Measurements from ENCODE around the gene ADGRB3.
A peak's percentile ranks its signal among the peaks of the same experiment; 100 is the strongest.

ADGRB3 gene

DNA sequence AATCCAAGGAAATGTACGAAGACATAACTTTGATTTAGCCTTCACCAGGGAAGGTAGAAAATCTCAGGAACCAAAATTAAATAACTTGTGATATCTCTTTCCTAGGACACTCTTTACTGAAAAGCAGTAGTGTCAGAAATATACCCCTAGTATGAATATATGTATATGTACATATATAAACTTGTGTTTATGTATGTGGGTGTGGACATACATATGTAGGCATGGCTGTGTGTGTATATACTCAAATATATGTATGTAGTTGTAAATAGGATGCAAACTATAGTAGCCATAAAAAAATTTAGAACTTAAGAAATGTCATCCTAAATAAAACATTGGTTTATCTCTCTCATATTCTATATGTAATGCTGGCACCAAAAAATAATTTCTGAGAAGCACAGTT, 500.8 kb downstream of the ADGRB3 start:
- DNase-seq (ENCODE audit: low spot score), result no peak

DNA sequence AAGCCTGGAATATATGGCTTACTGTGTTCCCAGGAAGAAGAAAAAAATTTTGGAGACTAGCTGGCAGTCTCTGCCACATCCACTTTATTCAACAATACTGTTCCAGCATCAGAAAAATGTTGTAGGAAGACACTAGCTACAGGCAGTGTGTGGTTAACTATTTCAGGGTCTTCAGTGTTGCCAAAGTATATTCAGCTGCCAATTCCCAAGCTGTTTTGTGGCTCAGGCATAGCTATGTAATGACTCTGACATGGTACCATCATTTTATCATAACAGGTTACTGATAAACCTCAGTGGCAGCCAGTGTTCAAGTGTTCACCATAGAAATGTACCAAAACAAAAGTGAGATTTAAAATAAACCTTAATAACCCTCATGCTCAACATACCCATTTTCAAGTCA, 503.1 kb downstream of the ADGRB3 start:
- peak; percentile 88 for DNase-seq (ENCODE audit: low spot score)

DNA sequence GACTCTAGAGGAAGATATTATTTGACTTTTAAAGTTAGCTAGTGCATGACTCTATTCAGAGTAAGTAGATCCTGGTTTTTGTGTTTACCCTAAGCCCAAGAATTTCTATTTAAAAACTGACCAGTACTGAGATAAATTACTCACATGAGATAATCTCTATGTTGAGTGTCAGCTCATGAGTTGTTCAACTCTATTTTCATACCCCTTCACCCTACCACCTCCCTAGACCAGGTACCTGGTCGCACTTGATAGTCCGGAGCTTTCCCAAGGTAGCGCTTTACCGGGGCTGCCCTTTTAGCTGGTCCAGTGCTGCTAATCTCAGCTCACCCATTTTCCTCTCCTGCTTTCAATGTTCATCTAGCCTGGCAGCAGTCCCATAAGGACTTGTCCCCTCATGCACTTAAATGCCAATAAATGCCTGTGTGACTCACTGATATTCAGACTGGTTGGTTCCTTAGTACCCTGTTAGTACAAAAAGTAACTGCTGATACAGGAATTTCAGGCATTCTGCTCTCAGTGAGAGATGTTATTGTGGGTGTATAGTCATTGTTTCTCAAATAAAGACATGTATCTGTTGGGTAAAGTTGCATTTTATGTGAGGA, 503.9 kb downstream of the ADGRB3 start:
- DNase-seq (ENCODE audit: low spot score), result peak; percentile 86

DNA sequence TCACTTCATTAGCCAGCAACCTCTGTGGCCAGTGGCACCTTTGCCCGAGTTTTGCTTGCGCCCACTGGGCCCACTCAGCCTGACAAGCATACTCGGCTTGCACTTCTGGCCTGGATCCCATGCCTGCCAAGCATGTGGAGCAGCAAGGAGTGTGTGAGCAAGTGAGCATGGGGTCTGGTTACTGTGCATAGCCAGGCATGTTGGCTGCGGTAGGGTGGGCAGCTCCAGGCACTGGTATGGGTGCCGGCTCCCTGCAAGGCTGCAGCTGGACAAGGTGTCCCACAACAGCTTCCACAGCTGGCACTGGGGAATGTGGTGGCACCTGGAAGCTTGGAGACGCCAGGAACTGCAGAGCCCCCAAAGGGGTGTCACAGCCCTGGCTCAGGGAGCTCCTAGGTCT, 510.0 kb downstream of the ADGRB3 start:
- DNase-seq (ENCODE audit: low spot score), result no peak

DNA sequence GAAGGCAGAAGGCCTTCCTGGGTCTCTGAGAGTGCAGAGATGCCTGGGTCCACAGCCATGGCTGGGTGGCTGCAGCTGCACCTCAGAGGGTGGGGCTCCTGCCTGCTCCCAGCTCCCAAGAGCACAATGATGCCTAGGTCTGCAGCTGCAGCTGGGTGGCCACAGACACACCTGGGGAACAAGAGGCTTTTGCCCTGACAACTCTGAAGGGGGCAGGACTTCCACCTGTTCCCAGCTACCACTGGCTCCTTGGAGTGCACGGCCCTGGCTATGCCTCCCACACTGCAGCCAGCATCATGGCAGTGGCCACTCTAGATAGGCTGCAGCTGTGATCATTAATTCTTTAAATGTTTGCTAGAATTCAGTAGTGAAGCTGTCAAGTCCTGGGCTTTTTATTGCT, 511.3 kb downstream of the ADGRB3 start:
- DNase-seq (ENCODE audit: low spot score), result no peak

DNA sequence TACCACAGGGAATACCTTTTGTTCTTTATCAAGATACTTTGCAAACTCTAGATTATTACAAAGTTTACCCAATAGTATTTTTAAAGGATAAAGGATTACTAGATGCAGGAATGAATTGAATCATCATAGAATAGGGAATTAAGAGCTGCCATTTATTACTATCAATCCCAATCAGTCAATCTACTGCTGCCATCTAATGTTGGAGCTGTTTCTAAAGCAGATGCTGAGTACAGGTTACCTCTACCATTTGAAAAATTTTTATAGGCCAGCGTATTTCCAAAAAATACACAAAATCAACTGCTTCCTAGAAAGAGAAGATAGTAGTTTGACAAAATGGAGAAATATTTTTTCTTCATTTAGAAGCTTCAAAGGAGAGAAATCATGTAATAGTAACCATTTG, 520.4 kb downstream of the ADGRB3 start:
- peak; percentile 43 for DNase-seq (ENCODE audit: low spot score)

DNA sequence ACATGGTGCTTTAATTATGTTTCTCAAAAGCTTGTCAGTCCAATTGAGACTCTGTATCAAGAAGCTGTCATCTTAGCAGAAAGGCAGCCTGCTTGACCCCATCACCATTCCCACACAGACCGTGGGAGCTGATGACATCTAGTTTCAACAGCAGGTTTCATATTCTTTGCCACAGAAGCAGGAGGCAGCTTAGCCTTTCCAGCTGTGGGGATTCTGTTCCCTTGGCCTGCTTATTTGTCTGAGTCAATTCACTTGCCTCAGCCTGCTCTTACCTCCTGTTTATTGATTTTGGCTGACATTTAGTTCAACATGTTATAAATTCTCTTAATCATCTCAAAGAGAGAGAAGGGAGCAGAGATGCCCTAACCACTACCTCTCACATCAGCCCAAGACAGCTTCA, 527.7 kb downstream of the ADGRB3 start:
- no peak for DNase-seq (ENCODE audit: low spot score)

DNA sequence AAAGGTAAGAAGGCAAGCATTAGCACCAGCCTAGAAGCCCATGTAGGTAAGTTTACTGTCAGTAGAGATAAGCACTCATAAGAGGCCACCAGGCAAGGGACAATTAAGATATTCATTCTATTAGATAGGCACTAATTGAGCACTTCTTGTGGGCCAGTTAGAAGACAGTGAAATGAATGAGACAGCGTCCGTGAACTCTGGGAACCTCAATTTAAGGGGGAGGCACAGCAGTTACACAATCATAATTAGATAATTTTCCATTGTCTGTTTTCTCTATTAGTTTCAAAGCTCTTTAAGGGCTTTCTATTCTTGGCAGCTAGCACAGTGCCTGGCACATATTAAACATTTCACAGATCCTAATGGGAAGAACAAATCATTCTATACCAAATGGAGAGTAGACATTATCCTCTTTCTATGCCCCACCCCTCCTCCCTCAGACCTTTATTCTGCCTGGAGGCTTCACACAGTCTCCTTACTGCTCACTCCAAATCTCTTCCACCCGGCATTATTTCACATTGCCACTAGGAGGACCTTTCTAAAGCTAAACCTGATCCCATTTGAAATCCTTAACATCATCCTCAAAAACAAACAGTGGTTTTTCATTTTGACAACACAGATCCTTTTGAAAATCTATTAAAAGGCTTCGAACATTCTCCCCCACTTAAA, 529.6 kb downstream of the ADGRB3 start:
- DNase-seq (ENCODE audit: low spot score), result peak; percentile 6

DNA sequence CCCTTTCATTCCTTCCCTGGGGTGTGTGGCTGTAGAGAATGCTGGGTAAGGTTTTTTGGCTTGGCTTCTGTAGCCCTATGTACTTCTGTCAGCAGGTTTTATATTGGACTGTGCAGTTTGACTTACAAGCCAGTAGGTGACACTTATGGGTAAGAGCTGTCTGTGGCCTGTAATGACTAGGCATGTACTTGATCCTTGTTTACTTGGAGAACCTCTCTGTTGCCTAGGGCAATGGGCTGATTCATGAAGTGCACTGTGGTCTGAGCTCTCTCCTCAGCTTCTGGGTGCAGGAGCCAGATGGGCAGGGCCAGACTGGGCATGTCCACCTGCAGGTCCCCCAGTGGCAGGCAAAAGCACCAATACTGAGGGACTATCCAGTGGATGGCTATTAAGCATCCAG, 544.6 kb downstream of the ADGRB3 start:
- peak; percentile 70 for DNase-seq (ENCODE audit: low spot score)

DNA sequence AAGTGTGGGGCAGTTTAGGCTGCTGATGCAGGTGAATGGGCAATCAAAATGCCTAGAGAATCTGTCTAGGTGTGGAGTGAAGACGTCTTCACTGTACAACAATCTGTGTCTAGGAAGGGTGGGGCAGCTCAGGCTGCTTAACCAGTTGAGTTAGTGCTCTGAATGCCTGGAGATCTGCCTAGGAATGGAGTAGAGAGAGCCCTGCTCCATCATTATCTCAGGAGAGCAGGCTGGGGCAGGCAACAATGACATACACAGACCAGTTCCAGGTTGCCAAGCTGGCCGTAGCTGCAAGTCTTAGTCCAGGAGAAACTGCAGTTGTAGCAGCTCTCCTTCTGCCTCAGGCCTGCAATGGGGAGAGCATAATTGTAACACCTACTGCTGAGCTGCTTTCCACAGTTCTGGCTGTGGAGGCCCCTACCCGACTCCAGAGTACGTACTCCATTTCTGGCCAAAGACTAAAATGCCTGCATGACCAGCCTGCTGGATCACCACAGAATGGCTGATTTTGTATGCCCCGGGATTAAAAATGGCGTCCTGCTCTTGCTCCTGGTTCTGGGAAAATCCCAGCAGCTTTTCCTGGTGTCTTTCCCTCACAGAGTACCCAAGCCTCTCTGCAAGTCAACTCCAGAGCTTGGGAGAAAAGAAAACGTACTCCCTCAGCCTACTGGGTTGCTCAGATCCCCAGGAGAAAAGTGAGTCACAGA, 545.4 kb downstream of the ADGRB3 start:
- DNase-seq (ENCODE audit: low spot score), result no peak

DNA sequence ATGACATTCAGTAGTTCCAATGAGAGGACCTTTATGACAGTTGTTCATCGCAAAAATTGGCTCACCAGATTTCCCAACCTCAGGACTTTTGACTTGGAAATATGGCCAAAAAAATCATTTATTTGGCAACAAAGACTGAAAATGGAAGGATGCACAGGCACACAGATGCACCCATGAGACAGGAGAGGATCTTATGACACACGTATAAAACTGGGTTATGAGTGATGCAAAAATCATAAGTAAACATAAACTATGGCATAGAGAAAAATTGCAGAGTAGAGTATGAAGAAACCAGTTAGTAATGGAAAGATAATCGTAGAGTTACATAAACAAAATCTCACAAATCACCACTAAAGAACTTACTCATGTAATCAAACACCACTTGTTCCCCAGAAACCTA, 546.9 kb downstream of the ADGRB3 start:
- DNase-seq (ENCODE audit: low spot score), result no peak

DNA sequence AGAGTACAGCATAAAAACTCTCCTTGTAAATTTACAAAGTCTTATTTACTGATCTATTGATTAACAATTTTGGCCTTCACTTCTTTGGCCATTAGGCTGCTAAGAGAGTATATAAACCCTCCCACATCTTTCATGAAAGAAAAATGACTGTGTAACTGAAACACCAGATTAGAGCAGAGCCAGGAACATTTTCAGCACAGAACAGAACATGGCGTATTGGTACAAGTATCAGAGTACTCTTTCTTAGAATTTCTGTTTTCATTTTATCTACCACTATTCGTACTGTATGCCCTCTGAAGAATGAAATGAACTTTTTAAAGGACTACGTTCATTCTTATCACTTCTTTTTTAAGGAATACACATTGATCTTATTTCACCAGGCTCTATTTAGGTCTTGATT, 550.2 kb downstream of the ADGRB3 start:
- DNase-seq (ENCODE audit: low spot score), result no peak

DNA sequence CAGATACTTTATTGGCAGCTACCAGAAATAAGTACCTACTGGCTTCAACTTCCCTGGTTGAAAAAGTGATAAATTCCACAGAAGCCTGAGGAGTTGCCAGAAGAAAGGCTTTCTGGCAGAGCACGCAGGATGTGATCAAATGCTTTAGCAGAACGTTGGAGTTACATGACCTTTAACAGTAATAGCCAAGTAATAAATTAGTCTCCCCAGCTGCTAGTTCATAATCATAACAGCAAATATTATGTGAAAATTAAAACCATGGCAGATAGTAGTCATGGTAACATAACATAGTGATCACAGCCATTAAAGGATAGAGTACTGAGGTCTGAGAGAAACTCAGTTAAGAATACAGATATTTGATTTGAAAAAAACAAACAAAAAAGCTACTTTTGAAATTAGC, 567.7 kb downstream of the ADGRB3 start:
- no peak for DNase-seq (ENCODE audit: low spot score)

DNA sequence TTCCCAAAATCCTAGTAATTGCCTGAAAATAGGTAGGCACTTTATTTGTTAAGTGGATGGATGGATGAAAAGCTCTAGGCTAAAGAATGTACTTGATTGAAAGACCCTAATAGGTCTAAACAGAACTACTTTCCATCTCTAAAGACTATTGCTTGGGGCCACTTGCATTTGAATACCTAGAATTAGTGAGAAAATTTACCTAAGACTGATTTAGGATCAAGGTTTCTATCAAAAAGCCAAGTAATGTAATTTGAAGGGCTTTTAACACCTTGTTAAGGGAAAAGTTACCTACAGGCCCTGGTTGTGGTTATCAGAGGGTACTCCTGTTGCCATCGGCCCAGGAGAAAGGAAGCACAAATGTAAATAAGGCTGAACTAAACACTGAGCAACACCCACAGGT, 581.0 kb downstream of the ADGRB3 start:
- no peak for DNase-seq (ENCODE audit: low spot score)

DNA sequence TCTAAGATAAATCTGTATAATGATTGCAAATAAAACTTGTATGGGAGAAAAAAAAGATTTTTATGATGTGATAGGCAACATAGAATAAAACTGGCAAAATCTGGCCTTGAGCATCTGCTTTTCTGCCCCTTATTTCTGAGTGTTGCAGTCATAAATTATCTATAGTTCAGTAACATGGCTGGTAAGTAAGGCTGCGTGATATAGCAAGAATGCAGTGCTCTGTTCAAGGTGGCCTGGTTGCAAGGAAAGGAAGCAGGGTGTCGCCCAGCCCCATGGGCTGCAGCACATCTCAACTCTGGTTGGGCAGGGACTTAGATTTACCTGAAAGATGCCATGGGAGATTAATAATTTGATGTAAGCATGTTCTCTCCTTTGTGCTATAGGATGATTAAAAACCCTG, 582.3 kb downstream of the ADGRB3 start:
- DNase-seq (ENCODE audit: low spot score), result no peak

DNA sequence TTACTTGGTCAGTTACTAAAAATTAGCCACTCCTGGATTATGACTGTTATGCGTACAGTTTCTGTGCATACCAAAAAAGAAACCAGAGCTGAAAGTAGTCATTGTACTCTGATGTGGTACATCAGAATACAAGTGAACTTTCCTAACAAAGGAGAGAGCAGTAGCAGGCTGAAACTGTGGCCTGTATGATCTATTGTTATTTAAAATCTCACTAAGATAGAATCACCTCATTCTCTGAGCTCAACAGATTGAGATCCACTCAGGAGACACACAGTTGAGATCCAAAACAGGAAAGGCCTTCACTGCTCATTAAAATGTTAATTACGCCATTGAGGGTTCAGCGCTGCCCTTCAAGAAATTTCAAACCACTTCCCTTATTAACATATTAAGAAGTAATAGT, 585.3 kb downstream of the ADGRB3 start:
- DNase-seq (ENCODE audit: low spot score), result no peak

DNA sequence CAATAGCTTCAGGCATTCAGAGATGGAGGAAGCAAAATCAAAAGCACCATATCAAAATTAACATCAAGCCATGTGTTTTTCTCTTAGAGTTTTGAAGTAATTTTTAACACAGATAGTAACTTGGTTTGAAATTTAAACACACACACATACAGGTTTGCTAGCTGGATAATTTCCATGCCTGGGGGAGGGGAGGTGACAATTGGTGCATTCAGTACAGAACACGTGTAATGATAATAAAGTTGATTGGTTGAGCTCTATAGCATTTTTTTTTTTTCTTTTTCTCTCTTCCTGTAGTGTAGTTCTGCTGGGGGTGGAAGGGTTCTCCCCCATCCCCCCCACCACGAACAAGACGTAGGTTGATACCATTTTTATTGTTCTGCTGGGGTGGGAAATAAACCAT, 596.9 kb downstream of the ADGRB3 start:
- DNase-seq (ENCODE audit: low spot score), result no peak

DNA sequence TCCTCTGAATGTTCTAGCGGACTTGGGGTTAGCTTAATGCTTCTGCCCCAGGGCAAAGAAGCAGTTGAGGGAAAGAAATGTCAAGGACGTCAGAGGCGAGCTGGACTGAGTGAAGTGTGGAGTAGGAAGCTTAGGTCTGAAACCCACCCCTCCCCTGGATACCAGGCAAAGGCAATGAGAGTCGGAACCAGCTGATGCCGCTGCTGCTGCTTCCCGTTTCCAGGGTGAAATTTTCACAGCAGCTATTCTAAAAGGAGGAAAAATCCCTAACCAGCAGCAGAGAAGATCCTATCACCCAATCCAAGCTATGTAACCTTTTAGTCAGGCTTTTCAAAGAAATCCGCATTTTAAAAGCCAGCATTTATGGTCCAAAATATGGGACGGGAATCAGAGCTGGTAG, 597.4 kb downstream of the ADGRB3 start:
- no peak for DNase-seq (ENCODE audit: low spot score)

DNA sequence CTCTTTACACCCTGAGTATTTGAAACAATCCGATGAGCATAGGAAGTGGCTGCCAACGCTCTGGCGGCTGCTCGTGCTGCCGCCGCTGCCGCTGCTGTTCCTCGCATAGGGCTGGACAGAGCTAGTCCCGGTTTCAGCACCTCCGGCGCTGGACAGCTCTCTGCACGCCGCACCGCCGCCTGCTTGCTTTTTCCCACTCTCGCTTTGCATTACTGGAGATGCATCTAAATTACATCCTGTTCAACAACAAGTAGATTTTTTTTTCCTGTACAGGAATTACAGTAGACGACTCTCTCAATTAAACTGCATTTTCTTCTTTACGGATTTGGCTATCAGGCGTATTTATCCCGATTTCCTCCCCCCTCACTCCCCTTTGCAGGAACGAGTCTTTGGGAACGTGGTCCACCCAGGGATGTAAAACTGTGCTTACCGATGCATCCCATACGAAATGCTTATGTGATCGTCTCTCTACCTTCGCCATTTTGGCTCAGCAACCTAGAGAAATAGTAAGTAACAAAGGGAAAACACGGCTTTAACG, 597.9 kb downstream of the ADGRB3 start:
- peak; percentile 68 for DNase-seq (ENCODE audit: low spot score)

DNA sequence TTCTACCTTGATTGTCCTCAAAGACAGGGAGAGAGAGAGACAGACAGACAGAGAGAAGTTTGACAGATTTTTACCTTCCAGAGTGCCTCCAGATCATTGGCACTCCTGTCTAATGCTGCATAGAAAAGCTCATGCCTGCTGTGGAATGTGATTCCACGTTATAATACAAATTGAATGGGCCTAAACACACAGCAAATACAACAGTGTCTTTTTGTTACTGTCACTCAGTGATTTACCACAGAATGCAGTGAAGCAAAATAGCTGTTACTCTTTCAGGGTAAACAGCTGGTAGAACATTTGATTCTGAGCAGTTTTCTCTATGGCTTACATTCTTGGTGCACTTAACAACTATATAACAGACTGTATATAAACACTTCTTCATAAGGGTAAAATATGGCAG, 603.0 kb downstream of the ADGRB3 start:
- DNase-seq (ENCODE audit: low spot score), result no peak

DNA sequence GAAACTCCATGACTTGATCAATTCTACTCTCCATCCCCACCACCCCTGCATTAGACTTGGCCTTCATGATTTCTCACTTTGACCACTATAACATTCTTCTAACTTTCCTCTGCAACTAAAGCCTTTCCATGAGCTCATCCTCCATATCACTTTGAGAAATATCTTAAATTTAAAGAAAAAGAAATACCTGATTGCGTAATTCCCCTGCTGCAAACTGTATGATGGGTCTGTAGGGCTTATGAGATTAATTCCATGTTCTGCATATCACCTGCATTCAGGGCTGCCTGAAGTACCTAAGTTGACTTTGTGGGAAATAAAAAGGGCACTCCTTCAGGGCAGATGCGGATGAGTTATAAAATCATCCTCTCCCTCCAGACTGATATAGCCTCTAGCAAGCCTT, 611.9 kb downstream of the ADGRB3 start:
- DNase-seq (ENCODE audit: low spot score), result no peak

DNA sequence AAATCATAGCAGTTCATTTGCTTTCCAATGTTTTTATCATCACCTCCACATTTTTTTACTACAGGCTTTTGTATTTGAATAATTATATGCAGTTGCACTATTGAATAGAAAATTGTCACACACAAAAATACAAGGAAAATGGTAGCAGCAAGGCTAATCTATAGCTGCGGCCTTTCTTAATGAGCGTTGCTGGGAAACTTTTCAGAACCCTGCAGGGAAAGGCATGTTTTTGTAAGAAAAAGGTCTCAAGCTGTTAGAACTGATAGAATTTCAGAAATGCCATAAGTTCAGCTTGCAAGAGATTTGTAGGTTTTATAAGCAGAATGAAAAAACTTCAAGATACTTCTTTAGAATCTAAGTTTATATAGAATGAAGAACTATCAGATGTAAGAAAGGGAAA, 625.9 kb downstream of the ADGRB3 start:
- no peak for DNase-seq (ENCODE audit: low spot score)

DNA sequence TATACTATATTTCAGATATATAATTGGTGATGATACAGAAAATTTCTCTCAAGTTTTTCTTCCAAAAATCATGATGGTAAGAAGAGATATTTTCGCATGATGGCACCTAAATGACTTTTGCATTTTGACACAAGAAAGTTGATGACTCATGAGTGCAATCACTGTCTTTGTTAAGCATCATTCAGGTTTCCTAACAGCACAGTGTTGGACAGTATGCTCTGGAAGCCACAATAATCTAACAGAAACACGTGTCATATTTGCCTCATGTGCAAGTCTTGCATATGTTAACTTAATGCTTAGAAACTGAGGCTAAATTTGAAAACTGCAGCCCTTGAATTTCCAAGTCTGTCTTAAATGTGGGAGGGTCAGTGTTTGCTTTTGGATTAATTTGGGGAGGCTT, 628.2 kb downstream of the ADGRB3 start:
- no peak for DNase-seq (ENCODE audit: low spot score)
